ENCODE measurements around the gene MICALL2.
"Not testable (repeated sequence)": the region's sequence is repeated elsewhere in the genome, so short reads cannot be mapped to it uniquely, and the experiment has no call there.

The MICALL2 gene

GRCh38 chr7:1447112-1447511, 12.2 kb downstream of the MICALL2 start:
- no peak for DNase-seq

DNA sequence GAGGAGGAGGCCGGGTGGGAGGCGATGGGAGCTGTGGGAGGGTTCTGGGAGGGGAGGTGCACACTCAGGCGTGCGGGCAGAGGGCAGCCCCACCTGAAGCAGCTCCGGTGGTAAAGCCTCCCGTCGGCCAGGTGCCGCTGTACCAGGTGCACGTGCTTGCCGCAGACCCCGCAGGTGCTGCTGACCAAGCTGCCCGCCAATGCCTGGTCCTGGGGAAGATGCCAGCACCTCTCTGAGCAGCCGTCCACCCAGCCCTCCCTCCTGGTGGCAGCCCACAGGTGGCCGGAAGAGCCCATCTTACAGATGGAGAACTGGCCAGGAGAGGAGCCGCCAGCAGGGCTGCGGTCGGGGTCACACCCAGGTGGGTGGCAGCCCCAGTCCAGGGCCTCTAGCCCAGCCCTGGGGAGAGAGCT, 12.6 kb downstream of the MICALL2 start:
- peak; percentile 56 for DNase-seq

GRCh38 chr7:1446026-1446425, 13.2 kb downstream of the MICALL2 start:
- DNase-seq, result peak; percentile 84

- no peak for DNase-seq
Observed at GRCh38 chr7:1445341-1445740, 13.9 kb downstream of the MICALL2 start.

GRCh38 chr7:1444925-1445322, 14.3 kb downstream of the MICALL2 start:
- DNase-seq, result no peak

DNA sequence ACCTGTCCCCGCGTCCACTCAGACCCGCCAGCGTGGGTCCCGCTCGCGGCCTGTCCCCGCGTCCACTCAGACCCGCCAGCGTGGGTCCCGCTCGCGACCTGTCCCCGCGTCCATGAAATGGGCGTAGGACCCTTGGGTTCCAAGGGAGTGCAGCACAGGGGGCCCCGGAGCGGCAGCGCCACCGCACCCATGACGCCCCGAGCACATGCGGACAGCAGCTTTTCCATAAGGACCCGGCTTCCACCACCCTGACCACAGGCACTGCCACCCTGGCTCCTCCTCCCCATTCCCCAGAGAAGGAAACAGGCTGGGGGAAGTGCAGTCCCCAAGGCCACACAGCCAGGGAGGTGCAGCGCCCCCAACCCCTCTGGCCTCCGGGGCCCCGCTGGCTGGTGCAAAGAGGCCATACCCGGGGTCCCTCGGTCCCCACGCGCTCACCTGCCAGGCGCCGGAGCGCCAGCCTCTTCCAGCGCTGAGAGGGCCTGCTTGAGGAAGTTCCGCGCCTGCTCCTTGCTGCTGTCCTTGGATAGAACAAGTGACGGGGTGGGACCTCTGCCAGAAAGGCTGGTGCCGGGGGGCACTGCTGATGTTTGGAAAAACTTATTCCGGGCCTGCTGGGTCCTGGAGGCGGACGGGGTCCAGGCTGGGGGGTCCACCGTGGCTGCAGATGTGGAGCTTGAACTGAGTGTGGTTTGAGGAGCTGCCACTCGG, 14.9 kb downstream of the MICALL2 start:
- no peak for DNase-seq

GRCh38 chr7:1443587-1444200, 15.6 kb downstream of the MICALL2 start:
- not testable (repeated sequence) for DNase-seq

DNA sequence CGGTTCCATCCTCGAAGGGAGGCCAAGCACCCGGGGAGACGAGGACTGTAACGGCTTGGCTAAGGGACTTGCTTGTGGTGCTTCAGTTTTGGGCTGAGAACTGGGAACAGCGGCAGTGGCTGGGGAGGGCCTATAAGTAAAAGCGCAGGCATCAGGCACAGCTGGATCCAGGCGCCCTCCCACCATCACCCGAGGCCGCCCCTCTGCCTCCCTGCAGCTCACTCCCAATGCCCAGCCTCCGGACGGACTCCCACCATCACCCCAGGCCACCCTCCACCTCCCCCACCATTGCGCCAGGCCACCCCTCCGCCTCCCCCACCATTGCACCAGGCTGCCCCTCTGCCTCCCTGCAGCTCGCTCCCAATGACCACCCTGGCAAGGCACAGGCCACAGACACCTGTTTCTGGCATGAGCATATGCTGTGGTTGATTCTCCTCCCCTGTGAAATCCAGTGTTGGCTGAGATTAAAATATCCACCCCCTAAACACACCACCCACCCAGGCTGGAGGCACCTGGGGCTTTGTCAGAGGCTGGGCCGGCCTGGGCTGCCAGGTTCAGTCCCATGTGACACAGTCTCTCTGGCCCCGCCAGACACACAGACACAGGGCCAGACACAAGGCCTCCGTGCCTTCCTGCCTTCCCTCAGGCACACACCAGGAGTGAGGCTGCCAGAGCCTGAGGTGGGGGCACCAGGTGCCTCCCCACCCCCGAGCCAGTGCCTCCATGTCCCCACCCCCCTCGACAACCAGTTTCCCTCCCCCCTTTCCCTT, 16.7 kb downstream of the MICALL2 start:
- no peak for DNase-seq

GRCh38 chr7:1441615-1442354, 17.5 kb downstream of the MICALL2 start:
- DNase-seq, result no peak

DNA sequence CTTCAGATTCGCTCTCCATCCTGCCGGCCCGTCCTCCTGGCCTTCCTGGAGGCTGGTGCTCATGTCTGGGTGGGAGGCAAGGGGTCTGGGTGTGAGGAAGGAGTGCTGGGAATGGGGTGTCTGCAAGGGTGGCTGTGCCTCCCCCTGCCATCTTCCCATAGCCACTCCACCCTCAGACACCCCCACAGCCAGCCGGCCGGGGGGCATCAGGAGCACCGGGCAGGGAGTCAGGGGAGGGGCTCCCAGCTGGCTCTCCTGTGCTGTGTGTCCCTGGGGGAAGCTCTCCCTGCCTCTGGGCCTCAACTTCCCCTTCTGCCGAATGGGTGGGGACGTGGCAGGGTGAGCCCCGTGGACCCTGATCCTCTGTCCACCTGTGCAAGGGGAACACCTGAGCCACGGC, 18.6 kb downstream of the MICALL2 start:
- no peak for DNase-seq

DNA sequence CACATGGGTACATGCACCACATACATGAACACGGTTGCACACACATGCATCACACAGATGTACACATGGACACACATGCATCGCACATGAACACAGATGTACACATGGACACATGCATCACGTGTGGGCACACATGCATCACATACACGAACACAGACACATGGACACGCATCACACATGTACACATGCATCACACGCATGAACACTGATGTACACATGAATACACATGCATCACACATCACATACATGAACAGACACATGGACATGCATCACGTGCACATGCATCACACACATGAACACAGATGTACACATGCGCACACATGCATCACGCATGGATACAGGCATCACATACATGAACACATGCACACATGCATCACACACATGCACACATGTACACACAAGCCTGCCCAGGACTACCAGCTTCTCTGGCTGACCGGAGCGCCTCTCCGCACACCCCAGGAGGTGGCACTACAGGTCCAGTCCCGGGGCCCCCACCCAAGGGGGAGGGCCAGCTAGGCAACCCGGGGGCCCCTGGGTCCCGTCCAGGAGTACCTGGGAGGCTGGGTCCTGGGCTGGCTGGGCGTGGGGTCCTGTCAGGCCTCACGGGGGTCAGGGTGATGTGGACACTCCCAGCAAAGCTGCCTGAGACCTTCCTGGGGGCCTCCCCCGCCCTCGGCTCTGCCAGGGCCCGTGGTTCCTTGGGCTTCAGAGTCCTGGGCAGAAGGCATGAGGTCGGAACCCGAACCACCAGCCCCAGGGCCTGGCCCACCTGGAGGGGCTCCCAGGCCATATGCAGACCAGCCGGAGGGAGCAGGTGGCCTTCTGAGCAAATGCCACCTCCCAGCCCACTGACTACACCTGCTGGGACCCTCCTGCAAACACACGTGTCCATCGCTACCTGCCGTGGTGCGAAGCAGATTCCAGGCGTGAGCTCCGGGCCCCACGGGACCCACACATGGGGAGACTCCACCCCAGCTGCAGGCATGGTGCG, 19.6 kb downstream of the MICALL2 start:
- no peak for DNase-seq

GRCh38 chr7:1438821-1439220, 20.4 kb downstream of the MICALL2 start:
- DNase-seq, result no peak

DNA sequence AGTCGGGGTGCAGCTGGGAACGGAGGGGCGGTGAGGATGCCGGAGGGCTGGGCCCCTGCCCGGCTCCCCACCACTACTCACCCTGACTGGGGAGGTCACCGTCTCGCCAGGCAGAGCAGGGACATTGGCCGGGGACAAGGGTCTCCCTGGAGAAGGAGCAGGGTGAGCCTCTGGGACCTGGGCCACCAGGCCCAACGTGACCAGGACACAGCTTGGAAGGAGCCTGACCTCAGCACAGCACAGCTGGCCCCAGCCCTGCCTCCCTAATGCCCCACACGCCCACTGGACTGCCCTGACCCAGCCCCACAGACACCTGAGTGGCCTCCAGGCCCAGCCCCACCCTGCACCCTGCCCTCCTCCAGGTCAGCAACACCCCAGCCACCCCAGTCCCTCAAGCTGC, 21.1 kb downstream of the MICALL2 start:
- DNase-seq, result no peak

- no peak for DNase-seq
Observed at GRCh38 chr7:1437155-1437880, 22.0 kb downstream of the MICALL2 start.

DNA sequence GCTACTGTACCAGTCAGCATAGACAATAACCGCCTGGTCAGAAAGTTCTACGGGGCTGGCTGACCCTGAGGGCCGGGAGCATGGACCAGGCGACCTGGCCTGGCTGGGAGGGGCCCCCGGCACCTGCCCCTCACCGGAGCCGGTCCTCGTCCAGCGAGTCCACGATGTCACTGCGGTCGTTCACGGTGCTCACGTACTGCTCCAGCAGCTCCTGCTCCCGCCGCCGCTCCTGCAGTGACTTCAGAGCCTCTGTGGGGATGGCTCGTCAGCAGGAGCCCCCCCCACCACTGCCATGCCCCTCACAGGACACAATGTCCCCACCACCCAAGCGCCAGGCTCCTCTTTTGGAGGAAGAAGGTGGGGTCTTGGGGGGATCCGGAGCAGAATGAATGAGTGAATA, 22.7 kb downstream of the MICALL2 start:
- DNase-seq, result no peak

GRCh38 chr7:1434891-1435670, 24.2 kb downstream of the MICALL2 start:
- DNase-seq, result no peak

DNA sequence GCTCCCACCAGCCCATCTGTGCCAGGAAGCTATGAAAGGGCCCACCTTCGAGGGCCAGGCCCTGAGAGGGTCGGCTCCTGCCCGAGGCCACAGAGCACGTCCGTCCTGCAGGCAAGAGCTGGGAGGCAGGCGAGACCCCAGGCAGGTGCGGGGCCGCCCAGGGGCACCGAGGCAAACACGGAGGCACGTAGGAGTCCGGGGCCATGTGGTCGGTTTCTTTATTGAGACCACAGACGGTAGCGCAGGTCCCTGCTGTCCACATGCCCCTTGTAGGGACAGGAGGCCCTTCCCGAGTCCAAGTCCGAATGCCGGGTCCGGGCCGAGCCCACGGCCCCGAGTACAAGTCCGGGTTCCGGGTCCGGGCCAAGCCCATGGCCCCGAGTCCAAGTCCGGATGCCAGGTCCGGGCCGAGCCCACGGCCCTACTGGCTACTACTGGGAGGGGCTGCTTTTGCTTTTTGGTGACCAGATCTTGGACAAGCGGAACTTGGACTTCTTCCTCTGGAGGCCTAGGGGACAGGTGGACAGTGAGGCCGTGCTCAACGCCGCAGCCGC, 25.0 kb downstream of the MICALL2 start:
- no peak for DNase-seq

DNA sequence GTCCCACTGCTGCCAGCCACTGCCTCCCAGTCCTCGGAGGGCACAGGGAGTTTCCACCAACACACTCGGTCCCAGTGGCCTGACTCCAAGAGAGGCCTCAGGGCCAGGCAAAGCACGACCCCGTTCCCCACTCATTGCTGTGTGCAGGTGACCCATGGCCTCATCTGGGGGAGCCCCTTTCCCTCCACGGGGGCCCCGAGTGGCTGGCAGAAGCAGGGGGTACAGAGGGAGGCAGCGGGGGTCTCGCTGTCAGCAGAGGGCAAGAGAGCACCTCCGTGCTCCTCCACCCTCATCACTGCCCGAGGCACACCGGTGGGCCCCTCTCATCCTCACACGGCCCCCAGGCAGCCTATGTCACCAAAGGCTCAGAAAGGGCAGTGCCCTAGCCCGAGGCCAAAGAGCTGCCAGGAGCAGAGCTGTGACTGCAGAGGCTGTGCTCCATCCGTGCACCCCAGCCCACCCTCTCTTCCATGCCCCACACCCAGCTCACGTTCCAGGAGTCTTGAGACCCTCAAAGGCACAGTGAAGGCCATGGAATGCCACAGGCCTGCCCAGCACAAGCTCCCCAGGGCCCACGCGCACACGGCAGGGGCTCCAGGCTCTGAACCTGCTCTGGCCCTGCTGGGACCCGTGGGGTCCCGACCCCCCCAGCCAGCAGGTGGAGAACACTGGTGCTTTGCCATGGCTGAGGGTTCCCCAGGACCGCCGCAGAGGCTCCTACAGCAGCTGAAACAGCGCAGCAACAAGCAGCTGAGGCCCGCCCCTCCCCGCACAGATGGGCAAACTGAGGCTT, 25.9 kb downstream of the MICALL2 start:
- DNase-seq, result no peak

DNA sequence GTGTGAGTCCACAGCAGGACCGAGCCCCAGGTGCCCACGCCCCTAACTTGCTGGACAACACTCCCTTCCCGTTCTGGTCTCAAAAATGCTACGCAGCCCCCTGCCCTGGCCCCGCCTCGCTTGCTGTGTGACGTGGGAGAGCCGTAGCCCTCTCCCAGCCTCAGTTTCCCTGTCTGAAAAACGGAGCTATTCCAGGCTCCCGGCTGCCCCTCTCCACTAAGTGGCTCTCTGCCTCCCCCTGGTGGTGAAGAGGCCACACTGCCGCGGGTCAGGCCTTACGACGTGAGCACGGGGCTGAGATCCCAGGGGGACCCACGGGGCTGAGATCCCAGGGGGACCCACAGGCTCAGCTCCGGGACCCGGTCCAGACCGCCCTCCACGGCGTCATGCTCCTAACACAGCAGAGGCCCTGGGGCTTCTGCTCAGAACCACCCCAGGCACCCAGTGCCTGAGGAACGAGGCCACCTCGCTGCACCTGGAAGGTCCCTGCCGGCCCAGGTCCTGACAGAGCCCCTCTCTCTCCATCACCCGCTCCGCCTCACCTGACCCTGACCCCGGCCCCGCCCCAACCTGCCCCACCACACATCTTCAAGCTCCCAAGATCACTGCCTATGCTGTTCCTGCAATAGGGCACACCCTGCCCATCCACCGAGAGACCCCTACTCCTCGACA, 26.7 kb downstream of the MICALL2 start:
- DNase-seq, result peak; percentile 92

All from NCI-H1436 (cell line).